Muscle layer of colon (tissue), 2 donors: ENCODE measurements around the gene VSIG4.

Experiments
- H3K27ac ChIP-seq: one replicate; pipeline ENCODE4 v1.7.0; 2013; ENCODE audit warnings: low read depth, mild to moderate bottlenecking, low read length, moderate library complexity
- H3K27me3 ChIP-seq, 2 donors: one replicate each; pipeline ENCODE4 v1.7.0; 2013; ENCODE audit warnings: low read length in 2 of 2, mild to moderate bottlenecking in 2 of 2; ENCODE audit not compliant: insufficient read depth in 2 of 2, control insufficient read depth in 1 of 2
- H3K36me3 ChIP-seq: one replicate; pipeline ENCODE4 v1.7.0; 2013; ENCODE audit warnings: mild to moderate bottlenecking, low read length; ENCODE audit not compliant: insufficient read depth
- H3K4me1 ChIP-seq: one replicate; pipeline ENCODE4 v1.7.0; 2013; ENCODE audit warnings: mild to moderate bottlenecking, low read length; ENCODE audit not compliant: insufficient read depth
- H3K4me3 ChIP-seq, 2 donors: one replicate each; pipeline ENCODE4 v1.7.0; 2013; ENCODE audit warnings: low read length in 2 of 2, low read depth in 1 of 2, mild to moderate bottlenecking in 1 of 2, moderate library complexity in 1 of 2
- H3K9ac ChIP-seq: one replicate; pipeline ENCODE4 v1.7.0; 2013; ENCODE audit warnings: low read length
- H3K9me3 ChIP-seq: one replicate; pipeline ENCODE4 v1.7.0; 2013; ENCODE audit warnings: mild to moderate bottlenecking, low read length
- donor health status: abdominal sarcoma.
- donor health status: Adenocarcinoma of cecum.

VSIG4 gene

DNA sequence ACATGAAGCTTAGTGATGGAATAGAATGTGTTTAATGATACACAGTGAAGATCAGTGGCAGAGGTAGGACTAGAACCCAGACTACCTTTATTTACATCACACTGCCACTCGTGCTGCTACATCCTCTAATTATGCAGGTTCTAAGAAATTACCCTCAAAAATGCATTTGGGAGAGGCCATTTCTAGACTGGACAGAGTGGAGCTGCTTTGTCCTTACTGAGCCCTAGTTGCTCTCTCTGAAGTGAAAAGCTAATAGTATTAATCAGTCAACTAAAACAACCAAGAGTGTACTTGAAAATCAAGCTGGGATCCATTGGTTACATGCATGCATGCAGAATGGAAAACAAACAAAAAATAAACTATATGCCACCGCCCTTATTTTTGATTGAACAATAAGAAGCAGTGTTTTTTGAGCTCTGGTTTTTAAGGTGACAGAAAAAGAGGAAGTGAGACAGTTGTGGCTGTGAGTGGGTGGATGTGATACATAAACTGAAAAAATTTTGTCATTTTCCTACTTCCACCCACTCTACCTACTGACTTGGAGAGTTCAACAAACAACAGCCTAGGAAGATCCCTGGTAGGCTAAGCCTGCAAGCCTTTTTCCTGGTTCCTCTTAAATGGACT, 6.8 kb upstream of the VSIG4 start:
- no peaks in the 10 kb centered on the region for H3K9me3 ChIP-seq
- no peaks in the 10 kb centered on the region for H3K27me3 ChIP-seq
- no peak overlapping the region for H3K27ac ChIP-seq
- no peak overlapping the region for H3K4me3 ChIP-seq
- no peaks in the 10 kb centered on the region for H3K4me1 ChIP-seq
- H3K9ac ChIP-seq = no peak overlapping the region
- H3K36me3 ChIP-seq = no peaks in the 10 kb centered on the region

DNA sequence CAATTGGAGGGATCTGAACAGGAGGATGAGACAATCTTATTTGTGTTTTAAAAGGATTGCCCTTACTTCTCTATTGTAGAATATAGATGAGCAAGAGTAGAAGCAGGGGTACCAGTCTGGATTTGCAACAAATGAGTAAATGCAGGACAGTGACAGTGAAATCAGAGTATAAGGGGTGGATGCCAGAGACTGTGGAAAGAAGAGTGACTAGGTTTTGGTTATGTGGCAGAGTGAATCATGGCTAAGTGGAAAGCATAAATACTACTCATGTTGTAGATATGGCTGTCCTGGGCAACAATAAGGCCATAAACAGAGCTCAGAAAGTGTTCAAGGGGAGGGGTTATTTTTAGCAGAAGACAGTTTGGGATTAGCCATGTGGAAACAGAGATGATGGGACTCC, 6.0 kb upstream of the VSIG4 start:
- Histone ChIP-seq H3K4me3 (no peak overlapping the region), H3K36me3 (no peaks in the 10 kb centered on the region), H3K9me3 (no peaks in the 10 kb centered on the region), H3K9ac (no peak overlapping the region), H3K27ac (no peak overlapping the region), H3K27me3 (no peaks in the 10 kb centered on the region), H3K4me1 (no peaks in the 10 kb centered on the region)

DNA sequence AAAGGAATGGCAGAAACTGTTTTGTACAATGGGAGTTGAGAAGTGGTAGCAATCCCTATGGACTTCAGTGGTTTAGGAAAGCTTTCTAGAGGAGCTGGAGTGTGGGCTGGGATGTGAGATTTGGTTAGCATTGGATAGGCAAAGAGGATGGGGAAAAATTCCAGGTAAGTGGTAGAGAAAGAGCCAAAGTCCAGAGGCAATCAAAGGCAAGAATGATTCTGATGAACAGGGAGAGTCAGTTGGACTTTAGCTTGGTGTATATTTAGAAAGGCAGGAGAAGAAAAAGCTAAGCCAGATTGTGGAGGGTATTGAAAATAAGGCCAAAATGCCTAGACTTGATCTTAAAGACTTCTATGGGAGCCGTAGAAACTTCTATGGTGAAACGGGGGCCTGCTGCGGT, 3.7 kb upstream of the VSIG4 start:
- H3K36me3 ChIP-seq = no peaks in the 10 kb centered on the region
- no peaks in the 10 kb centered on the region for H3K27me3 ChIP-seq
- H3K4me3 ChIP-seq = no peak overlapping the region
- H3K27ac ChIP-seq = no peak overlapping the region
- H3K9me3 ChIP-seq = no peaks in the 10 kb centered on the region
- H3K4me1 ChIP-seq = no peaks in the 10 kb centered on the region
- H3K9ac ChIP-seq = no peak overlapping the region

DNA sequence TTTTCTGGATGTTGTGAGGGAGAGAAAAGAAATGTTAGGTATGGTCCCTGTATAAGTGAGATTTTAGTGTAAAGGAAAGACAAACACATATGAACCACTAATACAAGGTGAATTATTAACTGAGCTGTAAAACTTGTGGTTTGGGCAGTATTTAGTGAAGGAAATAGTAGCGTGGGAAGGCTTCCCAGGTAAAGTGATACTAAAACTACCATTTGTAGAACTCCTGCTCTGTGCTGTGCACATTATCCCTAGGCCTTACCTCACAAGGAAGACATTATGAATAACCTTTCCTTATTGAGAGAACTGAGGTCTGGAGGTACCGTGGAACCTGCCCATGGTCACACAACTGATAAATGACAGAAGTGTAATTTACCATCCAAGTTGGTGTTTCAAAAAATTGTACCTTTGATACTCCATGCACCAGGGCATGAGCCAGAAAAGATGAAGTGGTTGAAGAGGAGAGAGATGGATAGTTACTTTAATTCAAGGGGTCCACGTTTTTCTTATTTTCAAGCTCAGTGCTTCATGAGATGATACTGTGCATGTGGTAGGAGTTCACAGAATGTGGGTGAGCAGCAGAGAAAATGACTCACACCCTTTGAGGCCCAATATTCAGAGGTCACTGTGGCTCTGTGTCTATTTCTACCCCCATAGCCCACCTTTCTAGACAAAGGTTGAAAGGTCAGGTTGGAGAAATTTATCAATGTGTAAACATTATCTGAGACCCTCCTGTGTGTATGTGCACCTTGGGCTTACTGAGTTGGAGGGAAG, 2.6 kb upstream of the VSIG4 start:
- Histone ChIP-seq H3K27me3 (no peaks in the 10 kb centered on the region), H3K36me3 (no peaks in the 10 kb centered on the region), H3K9ac (no peak overlapping the region), H3K4me1 (no peaks in the 10 kb centered on the region), H3K9me3 (no peaks in the 10 kb centered on the region), H3K27ac (no peak overlapping the region), H3K4me3 (no peak overlapping the region)

DNA sequence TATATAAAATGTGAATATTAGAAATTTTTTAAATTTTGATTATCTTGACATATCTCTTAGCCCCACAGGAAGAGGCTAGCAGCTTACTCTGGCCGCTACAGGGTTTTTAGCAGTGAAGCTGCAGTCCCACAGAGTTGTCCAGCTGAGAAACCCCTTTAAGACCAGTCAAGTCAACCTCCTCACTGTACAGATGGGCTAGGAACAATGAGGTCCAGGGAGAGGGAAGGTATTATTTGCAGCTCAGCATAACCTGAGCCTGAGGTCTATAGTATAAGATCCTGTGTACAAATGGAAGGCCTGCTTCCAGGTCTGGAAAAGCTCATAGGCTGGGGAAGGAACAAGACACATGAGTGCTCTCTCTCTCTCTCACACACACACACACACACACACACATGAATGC, 1.8 kb downstream of the VSIG4 start:
- no peak overlapping the region for H3K27ac ChIP-seq
- H3K36me3 ChIP-seq = no peaks in the 10 kb centered on the region
- no peaks in the 10 kb centered on the region for H3K27me3 ChIP-seq
- H3K9me3 ChIP-seq = no peaks in the 10 kb centered on the region
- no peak overlapping the region for H3K4me3 ChIP-seq
- no peaks in the 10 kb centered on the region for H3K4me1 ChIP-seq
- H3K9ac ChIP-seq = no peak overlapping the region

DNA sequence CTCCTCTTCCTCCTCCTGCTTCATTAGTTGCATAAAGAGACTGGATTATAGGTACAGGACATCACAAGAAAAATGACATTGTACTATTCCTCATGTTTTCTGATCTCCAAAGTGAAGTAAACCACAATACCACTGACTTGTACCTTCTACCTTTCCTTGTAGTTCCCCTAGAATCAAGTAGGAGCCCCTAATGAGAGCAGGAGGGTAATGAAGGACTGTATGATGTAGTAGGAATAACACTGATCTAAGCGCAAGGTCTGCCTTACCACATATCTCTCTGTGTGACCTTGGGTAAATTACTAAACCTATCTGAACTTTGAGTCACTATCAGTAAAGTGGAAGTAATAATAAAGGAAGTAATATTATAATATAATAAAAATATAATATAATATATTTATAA, 3.6 kb downstream of the VSIG4 start:
- Histone ChIP-seq H3K4me3 (no peak overlapping the region), H3K27me3 (no peaks in the 10 kb centered on the region)

DNA sequence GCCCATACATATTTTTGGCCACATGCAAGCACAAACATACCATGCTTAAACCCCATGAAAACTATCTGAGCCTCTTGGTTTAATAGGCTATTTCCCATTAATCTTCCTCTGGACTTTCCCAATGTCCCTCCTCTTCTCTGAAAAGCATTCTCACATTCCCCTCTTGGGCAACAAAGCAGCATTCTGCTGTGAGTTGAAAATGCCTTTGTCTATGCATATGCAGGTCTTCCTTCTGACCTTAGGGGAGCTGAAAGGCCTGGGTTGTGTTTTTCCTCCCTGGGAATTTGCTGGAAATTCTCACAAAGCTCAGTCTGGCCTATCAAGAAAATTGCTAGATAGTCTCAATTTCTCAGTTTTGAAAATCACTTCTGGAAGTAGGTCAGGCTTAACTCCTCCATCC, 4.2 kb downstream of the VSIG4 start:
- H3K27ac ChIP-seq = no peak overlapping the region
- H3K27me3 ChIP-seq = no peaks in the 10 kb centered on the region
- no peaks in the 10 kb centered on the region for H3K36me3 ChIP-seq
- H3K4me1 ChIP-seq = no peaks in the 10 kb centered on the region
- no peak overlapping the region for H3K4me3 ChIP-seq
- H3K9me3 ChIP-seq = no peaks in the 10 kb centered on the region
- no peak overlapping the region for H3K9ac ChIP-seq

More for the DNA sequence above, 3.6 kb downstream of the VSIG4 start:
- H3K4me1 ChIP-seq = no peaks in the 10 kb centered on the region
- no peak overlapping the region for H3K9ac ChIP-seq
- no peak overlapping the region for H3K27ac ChIP-seq
- no peaks in the 10 kb centered on the region for H3K9me3 ChIP-seq
- H3K36me3 ChIP-seq = no peaks in the 10 kb centered on the region

DNA sequence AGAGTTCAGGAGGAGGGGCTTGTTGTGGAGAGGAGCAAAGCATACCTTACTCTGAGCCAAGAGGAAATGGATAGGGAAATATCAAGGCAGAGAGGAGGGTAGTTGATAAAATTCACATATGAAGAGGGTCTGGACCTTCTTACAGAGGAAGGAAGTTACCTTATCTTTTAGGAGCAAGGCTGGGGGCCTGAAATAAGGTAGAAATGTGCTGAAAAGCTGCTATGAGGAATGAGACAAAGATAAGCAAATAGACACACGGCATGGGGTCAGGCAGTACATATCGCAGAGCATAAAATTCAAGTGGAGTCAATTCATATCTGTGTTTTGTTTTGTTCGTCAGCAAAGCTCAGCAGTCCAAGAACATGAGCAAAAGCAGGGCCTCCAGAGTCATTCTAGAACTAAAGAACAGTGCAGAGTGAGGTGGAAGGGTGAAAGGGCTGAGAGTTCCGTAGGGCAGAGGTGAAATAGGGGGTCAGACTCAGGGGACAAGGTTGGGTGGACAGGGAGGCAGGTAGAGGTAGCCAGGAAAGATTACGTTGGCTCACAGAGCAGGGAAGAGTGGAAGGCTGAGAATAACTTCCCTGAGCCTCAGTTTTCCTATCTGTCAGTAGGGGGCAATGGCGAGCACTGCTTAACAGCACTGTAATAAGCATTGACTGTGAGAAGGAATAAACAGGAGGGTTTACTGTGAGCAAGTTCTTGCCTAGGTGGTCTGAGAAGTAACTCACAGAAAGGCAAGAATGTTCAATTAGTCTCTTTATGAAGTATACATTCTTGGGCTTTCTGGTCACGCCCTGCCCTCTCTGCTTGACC, 9.2 kb downstream of the VSIG4 start:
- no peaks in the 10 kb centered on the region for H3K9me3 ChIP-seq
- no peak overlapping the region for H3K9ac ChIP-seq
- no peak overlapping the region for H3K4me3 ChIP-seq
- H3K27ac ChIP-seq = no peak overlapping the region
- H3K4me1 ChIP-seq = no peaks in the 10 kb centered on the region
- peaks cover 0 to 6% of the 10 kb centered on the region in 2 donors for H3K27me3 ChIP-seq
- no peaks in the 10 kb centered on the region for H3K36me3 ChIP-seq

DNA sequence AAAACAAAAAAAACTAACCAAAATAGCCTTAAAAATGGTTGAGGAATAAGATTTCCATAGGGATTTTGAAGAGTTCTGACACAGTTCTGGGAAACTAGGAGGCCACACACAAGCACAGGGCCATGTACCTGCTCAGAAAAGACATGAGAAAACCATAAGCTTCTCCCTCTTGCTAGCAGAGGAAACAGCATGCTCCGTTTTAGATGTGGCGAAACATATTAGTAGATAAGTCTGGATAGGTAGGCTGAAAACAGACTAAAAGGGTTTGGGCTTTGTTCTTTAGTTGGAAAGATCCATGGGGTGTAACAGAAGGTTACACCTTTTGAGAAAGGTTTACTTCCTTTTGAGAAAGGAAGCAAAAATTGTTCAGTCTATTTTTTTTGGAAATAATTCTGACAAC, 10.9 kb downstream of the VSIG4 start:
- Histone ChIP-seq H3K36me3 (no peaks in the 10 kb centered on the region), H3K27me3 (peaks cover 0 to 6% of the 10 kb centered on the region in 2 donors), H3K9me3 (no peaks in the 10 kb centered on the region), H3K27ac (no peak overlapping the region), H3K4me1 (no peaks in the 10 kb centered on the region), H3K9ac (no peak overlapping the region), H3K4me3 (no peak overlapping the region)

DNA sequence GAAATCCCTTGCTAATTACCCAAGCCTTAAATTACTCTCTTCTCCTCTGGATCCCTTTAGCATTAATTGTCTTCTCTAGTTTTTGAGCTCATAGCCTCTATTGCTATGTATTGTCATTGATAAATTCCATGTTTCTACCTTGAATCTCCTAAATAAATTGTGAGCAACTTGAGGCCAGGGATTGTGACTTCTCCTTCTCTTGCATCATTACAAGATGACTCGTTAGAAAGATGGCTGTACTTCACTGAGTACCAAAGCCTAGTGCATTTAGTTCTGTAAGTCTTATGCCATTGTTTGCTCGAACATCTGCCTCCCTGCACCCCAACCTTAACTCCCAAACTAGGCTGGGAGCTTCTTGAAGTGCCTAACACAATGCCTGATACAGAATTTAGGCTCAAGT, 15.3 kb downstream of the VSIG4 start:
- peaks cover 0 to 11% of the 10 kb centered on the region in 2 donors for H3K27me3 ChIP-seq
- H3K4me3 ChIP-seq = no peak overlapping the region
- H3K9me3 ChIP-seq = no peaks in the 10 kb centered on the region
- no peaks in the 10 kb centered on the region for H3K36me3 ChIP-seq
- no peak overlapping the region for H3K27ac ChIP-seq
- no peaks in the 10 kb centered on the region for H3K4me1 ChIP-seq
- H3K9ac ChIP-seq = no peak overlapping the region

DNA sequence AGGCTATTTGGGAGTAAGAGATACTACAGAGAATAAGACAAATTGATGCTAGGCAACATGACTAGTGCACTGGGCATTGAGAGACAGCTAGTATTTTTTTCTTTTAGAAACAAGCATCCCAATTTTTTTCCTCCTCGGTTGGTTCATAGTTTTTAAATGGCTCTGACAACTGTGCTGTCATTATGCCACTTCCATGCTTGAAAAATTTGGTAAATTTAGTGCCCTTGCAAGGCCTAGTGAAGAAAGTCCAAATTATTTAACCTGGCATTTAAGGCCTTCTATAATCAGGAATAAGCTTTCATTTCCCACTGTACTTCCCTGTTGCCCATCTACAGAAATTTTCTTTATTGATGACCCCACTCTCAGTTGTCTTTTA, 15.8 kb downstream of the VSIG4 start:
- peaks cover 0 to 10% of the 10 kb centered on the region in 2 donors for H3K27me3 ChIP-seq

More for the DNA sequence above, 15.8 kb downstream of the VSIG4 start:
- Histone ChIP-seq H3K9me3 (no peaks in the 10 kb centered on the region), H3K9ac (no peak overlapping the region), H3K4me3 (no peak overlapping the region), H3K4me1 (no peaks in the 10 kb centered on the region), H3K27ac (no peak overlapping the region), H3K36me3 (no peaks in the 10 kb centered on the region)
